GM06990 (cell line): ENCODE data around the gene AP1AR.

ENCODE experiments used
- DNase-seq: peaks from one replicate; pipeline ENCODE4 v3.0.0-alpha.2; 2011; ENCODE audit not compliant: insufficient read length; ENCODE audit errors: extremely low read depth
- H3K27me3 ChIP-seq: replicated peaks from 2 replicates; pipeline ENCODE4 v1.6.0; 2011; ENCODE audit warnings: low read length; ENCODE audit not compliant: control insufficient read depth, insufficient read depth
- H3K36me3 ChIP-seq: 2 replicates; pipeline ENCODE4 v1.5.1; 2011; ENCODE audit warnings: low read length; ENCODE audit not compliant: control insufficient read depth, insufficient read depth
- H3K4me3 ChIP-seq: replicated peaks from 2 replicates; pipeline ENCODE4 v1.5.1; 2011; ENCODE audit warnings: low read depth, mild to moderate bottlenecking, control low read depth, low read length
- CTCF ChIP-seq: IDR thresholded peaks from 2 replicates; pipeline ENCODE4 v1.5.1; 2011; ENCODE audit warnings: low read length, control low read depth, mild to moderate bottlenecking, inconsistent platforms; ENCODE audit not compliant: insufficient read depth, poor library complexity, severe bottlenecking

Gene AP1AR

GRCh38 chr4:112318239-112319142 is 86.9 kb downstream of the AP1AR start:
- no peaks in the 10 kb centered on the region for H3K36me3 ChIP-seq
- no peak for TF ChIP-seq CTCF

More at GRCh38 chr4:112318239-112319142, 86.9 kb downstream of the AP1AR start:
- Histone ChIP-seq H3K27me3 (no peaks in the 10 kb centered on the region), H3K4me3 (peak overlapping the region; percentile 5; the same call in 1 of the 2 replicates)
- DNase-seq, result peak; percentile 49
